HCT116 (cell line): ENCODE measurements around the gene NARF. TPM values are rescaled to one million over a fixed set of nuclear protein-coding genes. Genes with fewer than 3 reads are reported as not detected.

Experiments used
- ATAC-seq: fragments of 200-7000 bp; cut with Tn5 transposase; 2 replicates; pipeline ENCODE4 v1.9.1; 2020; ENCODE audit warnings: mild to moderate bottlenecking, moderate library complexity
- BruUV-seq: library from RNA; stranded (reverse); fragments of 400-500 nt; replicated peaks from 2 replicates; lab custom pipeline; 2021; lab: Mats Ljungman, UMichigan
- CTCF ChIA-PET: fragments of 300-600 bp; sonication (Branson Sonifier 250); formaldehyde crosslinking; loops from one replicate; lab custom pipeline; 2021; ENCODE audit warnings: antibody characterized with exemption; lab: Charles Lee
- POLR2A ChIA-PET: fragments of 300-600, 350-600 bp; sonication (Branson Sonifier 250); formaldehyde crosslinking; loops from one replicate; lab custom pipeline; 2021; ENCODE audit warnings: antibody characterized with exemption; lab: Charles Lee
- RAD21 ChIA-PET, 2 experiments: fragments of 300-600 bp; sonication (Branson Sonifier 250); formaldehyde crosslinking; loops; one replicate each; lab custom pipeline; 2023; ENCODE audit warnings: low total read pairs in 2 of 2; ENCODE audit not compliant: uncharacterized antibody in 2 of 2, unreplicated experiment in 2 of 2, low non-redundant PET in 1 of 2; lab: Charles Lee
- DNase-seq: peaks from one replicate; pipeline ENCODE4 v3.0.0-alpha.2; 2010; ENCODE audit warnings: low read depth, low spot score
- H2AFZ ChIP-seq: fragments of 200-600 bp; shearing (Covaris generic), sonication (generic); 2 replicates; pipeline ENCODE4 v1.6.1; 2017; ENCODE audit warnings: low read depth, mixed run types, mixed read lengths, antibody characterized with exemption, low read length; ENCODE audit not compliant: poor library complexity, severe bottlenecking
- H3K27ac ChIP-seq: 2 replicates; pipeline ENCODE4 v1.5.1; 2012; ENCODE audit warnings: low read depth, low read length
- H3K27me3 ChIP-seq: fragments of 200-600 bp; sonication (generic); 2 replicates; pipeline ENCODE4 v1.6.1; 2016; ENCODE audit warnings: mixed run types, low read length, mixed read lengths; ENCODE audit not compliant: insufficient read depth
- H3K36me3 ChIP-seq, 2 experiments: fragments of 200-500 bp in 1 of 2; fragments of 200-600 bp in 1 of 2; sonication (Bioruptor generic) in 1 of 2; sonication (generic) in 1 of 2; 2 replicates each; pipeline versions ENCODE4 v1.5.1 to v1.6.1; 2014 to 2016; ENCODE audit warnings: low read length in 2 of 2, inconsistent platforms in 1 of 2, mixed read lengths in 1 of 2, mixed run types in 1 of 2; ENCODE audit not compliant: insufficient read depth in 2 of 2, control insufficient read depth in 1 of 2
- H3K4me1 ChIP-seq, 2 experiments: fragments of 200-600 bp in 1 of 2; sonication (generic) in 1 of 2; 2 replicates each; pipeline versions ENCODE4 v1.5.1 to v1.6.1; 2012 to 2017; ENCODE audit warnings: low read length in 2 of 2, inconsistent platforms in 1 of 2, mild to moderate bottlenecking in 1 of 2, mixed read lengths in 1 of 2, mixed run types in 1 of 2, moderate library complexity in 1 of 2; ENCODE audit not compliant: insufficient read depth in 2 of 2, control insufficient read depth in 1 of 2
- H3K4me2 ChIP-seq: fragments of 200-600 bp; sonication (generic); 2 replicates; pipeline ENCODE4 v1.6.1; 2017; ENCODE audit warnings: mixed run types, low read length, mixed read lengths
- H3K4me3 ChIP-seq, 2 experiments: fragments of 200-600 bp in 1 of 2; sonication (generic) in 1 of 2; replicated peaks in 1 of 2; 2 replicates each; pipeline ENCODE4 v1.5.1; 2011 to 2016; ENCODE audit warnings: low read length in 2 of 2, control low read depth in 1 of 2, low read depth in 1 of 2, mild to moderate bottlenecking in 1 of 2, mixed read lengths in 1 of 2, mixed run types in 1 of 2
- H3K79me2 ChIP-seq: fragments of 200-600 bp; sonication (generic); 2 replicates; pipeline ENCODE4 v1.6.1; 2017; ENCODE audit warnings: mild to moderate bottlenecking, mixed run types, low read length, moderate library complexity, mixed read lengths; ENCODE audit not compliant: insufficient read depth
- H3K9ac ChIP-seq: fragments of 200-600 bp; sonication (generic); 2 replicates; pipeline ENCODE4 v1.6.1; 2016; ENCODE audit warnings: low read length, mixed read lengths
- H3K9me2 ChIP-seq: fragments of 200-600 bp; sonication (generic), shearing (Covaris generic); 2 replicates; pipeline ENCODE4 v1.6.1; 2017; ENCODE audit warnings: mixed run types, mild to moderate bottlenecking, moderate library complexity; ENCODE audit not compliant: insufficient read depth
- H3K9me3 ChIP-seq, 2 experiments: fragments of 200-500 bp in 1 of 2; fragments of 200-600 bp in 1 of 2; sonication (Bioruptor generic) in 1 of 2; sonication (generic) in 1 of 2; 2 replicates each; pipeline ENCODE4 v1.6.1; 2014 to 2017; ENCODE audit warnings: low read length in 2 of 2, mixed read lengths in 2 of 2, inconsistent platforms in 1 of 2, low read depth in 1 of 2, mild to moderate bottlenecking in 1 of 2, mixed run types in 1 of 2, moderate library complexity in 1 of 2; ENCODE audit not compliant: control insufficient read depth in 1 of 2, insufficient read depth in 1 of 2
- H4K20me1 ChIP-seq: fragments of 200-600 bp; sonication (generic), shearing (Covaris generic); 2 replicates; pipeline ENCODE4 v1.6.1; 2017; ENCODE audit warnings: mixed run types, mild to moderate bottlenecking, moderate library complexity; ENCODE audit not compliant: insufficient read depth
- EGR1 ChIP-seq: IDR thresholded peaks from 2 replicates; pipeline ENCODE4 v1.6.1; 2012; ENCODE audit warnings: low read depth
- EZH2 ChIP-seq: fragments of 200-600 bp; sonication (generic); IDR thresholded peaks from 2 replicates; pipeline ENCODE4 v1.6.1; 2017; ENCODE audit warnings: antibody characterized with exemption, mixed run types
- SRF ChIP-seq: IDR thresholded peaks from 2 replicates; pipeline ENCODE4 v1.6.1; 2012; ENCODE audit warnings: low read depth
- YY1 ChIP-seq: IDR thresholded peaks from 2 replicates; pipeline ENCODE4 v1.6.1; 2011; ENCODE audit warnings: low read length, low read depth, moderate library complexity, mild to moderate bottlenecking; ENCODE audit not compliant: insufficient replicate concordance; ENCODE audit errors: extremely low read depth
- intact Hi-C: fragments of 100-400 bp; cut with micrococcal nuclease; formaldehyde crosslinking; loops from 2 replicates; pipeline ENCODE4 v1.10.0; 2022
- total RNA-seq: library from RNA; stranded (reverse); gene quantifications from one replicate; pipeline ENCODE4 v1.2.1, GENCODE V29; 2021; ENCODE audit not compliant: unreplicated experiment
- TF ChIP-seq, protein P1 (sequence below): IDR thresholded peaks from 2 replicates; pipeline ENCODE4 v1.6.1; 2012; ENCODE audit warnings: low read depth
- TF ChIP-seq, protein P2 (sequence below), 3 experiments: fragments of 200-600 bp in 1 of 3; sonication (generic) in 1 of 3; IDR thresholded peaks in 2 of 3; conservative IDR thresholded peaks in 1 of 3; 2 replicates each; pipeline ENCODE4 v1.5.1; 2012 to 2017; ENCODE audit warnings: low read depth in 2 of 3, low read length in 2 of 3, antibody characterized with exemption in 1 of 3, borderline replicate concordance in 1 of 3, control low read depth in 1 of 3, mild to moderate bottlenecking in 1 of 3, mixed read lengths in 1 of 3, mixed run types in 1 of 3, moderate library complexity in 1 of 3; ENCODE audit not compliant: insufficient read depth in 1 of 3
- TF ChIP-seq, protein P3 (sequence below): IDR thresholded peaks from 2 replicates; pipeline ENCODE4 v1.6.1; 2012
- TF ChIP-seq, protein P4 (sequence below): IDR thresholded peaks from 2 replicates; pipeline ENCODE4 v1.6.1; 2012

The NARF gene
- total RNA-seq, 1 experiment from 2014 or later: 91.8 TPM

DNA sequence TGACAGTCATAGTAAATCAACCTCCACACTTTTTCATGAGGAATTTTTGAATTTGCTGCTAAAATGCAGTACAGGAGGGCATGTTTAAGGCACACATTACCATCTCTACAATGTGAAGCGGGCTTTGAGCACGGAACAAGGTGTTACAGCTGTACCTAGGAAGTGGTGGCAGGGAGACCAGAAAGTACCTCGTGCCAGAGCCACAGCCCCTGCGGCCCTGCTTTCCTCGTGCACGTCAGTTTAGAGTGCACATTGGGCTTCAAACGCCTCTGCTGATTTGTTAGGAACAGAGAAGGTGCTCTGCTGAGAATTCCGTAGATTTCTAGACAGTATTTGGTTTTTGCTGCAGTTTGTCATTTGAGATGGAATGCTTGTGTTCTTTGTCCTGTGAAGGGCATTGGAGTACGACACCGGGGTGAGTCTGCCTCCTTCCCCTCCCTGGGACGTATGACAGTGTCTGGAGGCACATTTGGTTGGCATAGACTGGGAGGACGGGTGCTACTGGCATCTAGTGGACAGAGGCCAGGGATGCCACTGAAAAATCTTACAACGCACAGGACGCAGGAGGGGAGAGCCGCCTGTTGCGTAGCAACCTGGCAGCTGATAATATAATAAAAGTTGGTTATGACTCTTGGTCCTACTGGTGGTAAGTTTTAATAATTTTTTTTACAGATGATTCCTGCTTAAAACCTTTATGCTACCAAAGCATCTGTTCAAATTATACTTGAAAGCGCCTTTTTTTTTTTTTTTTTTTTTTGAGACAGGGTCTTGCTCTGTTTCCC, 70.1 kb downstream of the NARF start:
- Histone ChIP-seq H3K4me3 (no peak overlapping the region), H3K27ac (0 out of 2 replicates have a peak overlapping the region, but pooled peaks have one; percentile 10), H3K9me2 (no peaks in the 10 kb centered on the region), H3K4me2 (peak overlapping the region; percentile 18), H4K20me1 (peaks cover 59% of the 10 kb centered on the region; the same call in 1 of the 2 replicates), H3K36me3 (no peaks in the 10 kb centered on the region; a peak in 1 of 4 replicates), H3K4me1 (peaks cover 22 to 61% of the 10 kb centered on the region in 2 experiments), H3K27me3 (no peaks in the 10 kb centered on the region), H3K9ac (peak overlapping the region; percentile 18; the same call in 1 of the 2 replicates), H2AFZ (no peak overlapping the region), H3K9me3 (no peaks in the 10 kb centered on the region), H3K79me2 (peaks cover 100% of the 10 kb centered on the region)
- TF ChIP-seq YY1: no peak
- TF ChIP-seq, protein P1, sequence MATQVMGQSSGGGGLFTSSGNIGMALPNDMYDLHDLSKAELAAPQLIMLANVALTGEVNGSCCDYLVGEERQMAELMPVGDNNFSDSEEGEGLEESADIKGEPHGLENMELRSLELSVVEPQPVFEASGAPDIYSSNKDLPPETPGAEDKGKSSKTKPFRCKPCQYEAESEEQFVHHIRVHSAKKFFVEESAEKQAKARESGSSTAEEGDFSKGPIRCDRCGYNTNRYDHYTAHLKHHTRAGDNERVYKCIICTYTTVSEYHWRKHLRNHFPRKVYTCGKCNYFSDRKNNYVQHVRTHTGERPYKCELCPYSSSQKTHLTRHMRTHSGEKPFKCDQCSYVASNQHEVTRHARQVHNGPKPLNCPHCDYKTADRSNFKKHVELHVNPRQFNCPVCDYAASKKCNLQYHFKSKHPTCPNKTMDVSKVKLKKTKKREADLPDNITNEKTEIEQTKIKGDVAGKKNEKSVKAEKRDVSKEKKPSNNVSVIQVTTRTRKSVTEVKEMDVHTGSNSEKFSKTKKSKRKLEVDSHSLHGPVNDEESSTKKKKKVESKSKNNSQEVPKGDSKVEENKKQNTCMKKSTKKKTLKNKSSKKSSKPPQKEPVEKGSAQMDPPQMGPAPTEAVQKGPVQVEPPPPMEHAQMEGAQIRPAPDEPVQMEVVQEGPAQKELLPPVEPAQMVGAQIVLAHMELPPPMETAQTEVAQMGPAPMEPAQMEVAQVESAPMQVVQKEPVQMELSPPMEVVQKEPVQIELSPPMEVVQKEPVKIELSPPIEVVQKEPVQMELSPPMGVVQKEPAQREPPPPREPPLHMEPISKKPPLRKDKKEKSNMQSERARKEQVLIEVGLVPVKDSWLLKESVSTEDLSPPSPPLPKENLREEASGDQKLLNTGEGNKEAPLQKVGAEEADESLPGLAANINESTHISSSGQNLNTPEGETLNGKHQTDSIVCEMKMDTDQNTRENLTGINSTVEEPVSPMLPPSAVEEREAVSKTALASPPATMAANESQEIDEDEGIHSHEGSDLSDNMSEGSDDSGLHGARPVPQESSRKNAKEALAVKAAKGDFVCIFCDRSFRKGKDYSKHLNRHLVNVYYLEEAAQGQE: no peak
- no peak for TF ChIP-seq SRF
- TF ChIP-seq EGR1: no peak
- TF ChIP-seq, protein P2, sequence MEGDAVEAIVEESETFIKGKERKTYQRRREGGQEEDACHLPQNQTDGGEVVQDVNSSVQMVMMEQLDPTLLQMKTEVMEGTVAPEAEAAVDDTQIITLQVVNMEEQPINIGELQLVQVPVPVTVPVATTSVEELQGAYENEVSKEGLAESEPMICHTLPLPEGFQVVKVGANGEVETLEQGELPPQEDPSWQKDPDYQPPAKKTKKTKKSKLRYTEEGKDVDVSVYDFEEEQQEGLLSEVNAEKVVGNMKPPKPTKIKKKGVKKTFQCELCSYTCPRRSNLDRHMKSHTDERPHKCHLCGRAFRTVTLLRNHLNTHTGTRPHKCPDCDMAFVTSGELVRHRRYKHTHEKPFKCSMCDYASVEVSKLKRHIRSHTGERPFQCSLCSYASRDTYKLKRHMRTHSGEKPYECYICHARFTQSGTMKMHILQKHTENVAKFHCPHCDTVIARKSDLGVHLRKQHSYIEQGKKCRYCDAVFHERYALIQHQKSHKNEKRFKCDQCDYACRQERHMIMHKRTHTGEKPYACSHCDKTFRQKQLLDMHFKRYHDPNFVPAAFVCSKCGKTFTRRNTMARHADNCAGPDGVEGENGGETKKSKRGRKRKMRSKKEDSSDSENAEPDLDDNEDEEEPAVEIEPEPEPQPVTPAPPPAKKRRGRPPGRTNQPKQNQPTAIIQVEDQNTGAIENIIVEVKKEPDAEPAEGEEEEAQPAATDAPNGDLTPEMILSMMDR (IDR thresholded peaks at IDR 0.05 in 2 of 3, conservative IDR thresholded peaks at IDR 0.05 in 1 of 3; ENCODE audit: borderline replicate concordance in 1 of 3, insufficient read depth in 1 of 3, low read depth in 2 of 3, low read length in 2 of 3): peak in 2 of 3 experiments; percentile 64 to 70; a peak in 4 of 6 replicates
- TF ChIP-seq, protein P3, sequence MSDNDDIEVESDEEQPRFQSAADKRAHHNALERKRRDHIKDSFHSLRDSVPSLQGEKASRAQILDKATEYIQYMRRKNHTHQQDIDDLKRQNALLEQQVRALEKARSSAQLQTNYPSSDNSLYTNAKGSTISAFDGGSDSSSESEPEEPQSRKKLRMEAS: no peak
- TF ChIP-seq, protein P4, sequence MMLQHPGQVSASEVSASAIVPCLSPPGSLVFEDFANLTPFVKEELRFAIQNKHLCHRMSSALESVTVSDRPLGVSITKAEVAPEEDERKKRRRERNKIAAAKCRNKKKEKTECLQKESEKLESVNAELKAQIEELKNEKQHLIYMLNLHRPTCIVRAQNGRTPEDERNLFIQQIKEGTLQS: no peak
- no peak for TF ChIP-seq EZH2
- BruUV-seq: no TSS peak
- POLR2A ChIA-PET: no interaction called here
- peak; percentile 90 for ATAC-seq
- CTCF ChIA-PET: interaction anchor here (1.2 to 1.6 kb wide), 2 partner anchors 11 to 23 kb away, joined by 3 to 5 read pairs; no protein-coding TSS in a partner anchor
- peak; percentile 31 for DNase-seq
- RAD21 ChIA-PET: no interaction called here
- intact Hi-C loops: loop anchor here (5.0 kb wide), 1 partner anchor 36 kb away; no protein-coding TSS in a partner anchor
